Liver (tissue), 3 donors: ENCODE measurements around the gene TMC1.

Source experiments
- CTCF ChIP-seq: fragments of 150-350 bp; IDR thresholded peaks from 2 replicates; pipeline ENCODE4 v1.5.1; 2017; ENCODE audit warnings: improper control_type of control experiment, low read depth, low read length; ENCODE audit not compliant: missing input control
- EGR1 ChIP-seq, 2 donors: IDR thresholded peaks; 2 replicates each; pipeline ENCODE4 v1.6.1; 2016 to 2018; ENCODE audit warnings: antibody characterized with exemption in 2 of 2, low read depth in 2 of 2
- FOXA1 ChIP-seq: IDR thresholded peaks from 2 replicates; pipeline ENCODE4 v1.6.1; 2016; ENCODE audit warnings: antibody characterized with exemption
- FOXA2 ChIP-seq: IDR thresholded peaks from 2 replicates; pipeline ENCODE4 v1.6.1; 2016; ENCODE audit warnings: antibody characterized with exemption
- GABPA ChIP-seq, 2 donors: IDR thresholded peaks in 1 of 2; conservative IDR thresholded peaks in 1 of 2; 2 replicates each; pipeline ENCODE4 v1.6.1; 2016; ENCODE audit warnings: antibody characterized with exemption in 2 of 2, mild to moderate bottlenecking in 1 of 2, moderate library complexity in 1 of 2
- JUND ChIP-seq, 2 donors: IDR thresholded peaks; 2 replicates each; pipeline ENCODE4 v1.6.1; 2016; ENCODE audit warnings: antibody characterized with exemption in 2 of 2
- MAX ChIP-seq: IDR thresholded peaks from 2 replicates; pipeline ENCODE4 v1.6.1; 2016; ENCODE audit warnings: antibody characterized with exemption
- RAD21 ChIP-seq, 2 donors: IDR thresholded peaks; 2 replicates each; pipeline ENCODE4 v1.6.1; 2016; ENCODE audit warnings: antibody characterized with exemption in 2 of 2, mild to moderate bottlenecking in 2 of 2
- REST ChIP-seq: IDR thresholded peaks from 2 replicates; pipeline ENCODE4 v1.6.1; 2016; ENCODE audit warnings: antibody characterized with exemption, mild to moderate bottlenecking
- SP1 ChIP-seq: IDR thresholded peaks from 2 replicates; pipeline ENCODE4 v1.6.1; 2018; ENCODE audit warnings: antibody characterized with exemption, mild to moderate bottlenecking
- TAF1 ChIP-seq: conservative IDR thresholded peaks from 2 replicates; pipeline ENCODE4 v1.6.1; 2016; ENCODE audit warnings: antibody characterized with exemption, mild to moderate bottlenecking
- YY1 ChIP-seq: IDR thresholded peaks from 2 replicates; pipeline ENCODE4 v1.6.1; 2016; ENCODE audit warnings: antibody characterized with exemption, mild to moderate bottlenecking
- ZBTB33 ChIP-seq: IDR thresholded peaks from 2 replicates; pipeline ENCODE4 v1.6.1; 2016; ENCODE audit warnings: antibody characterized with exemption
- donor health status: healthy.
- donor health status: healthy.

GRCh38 chr9:72597601-72598000, 76.2 kb downstream of the TMC1 start:
- TF ChIP-seq CTCF = no peak
- no peak for TF ChIP-seq MAX
- no peak for TF ChIP-seq REST
- TF ChIP-seq YY1 = no peak
- TF ChIP-seq RAD21 (IDR thresholded peaks at IDR 0.05) = no peak
- no peak for TF ChIP-seq TAF1
- no peak for TF ChIP-seq ZBTB33
- no peak for TF ChIP-seq FOXA1
- TF ChIP-seq SP1 = no peak
- no peak for TF ChIP-seq FOXA2
- no peak for TF ChIP-seq EGR1 (IDR thresholded peaks at IDR 0.05; ENCODE audit: low read depth in 2 of 2)
- no peak for TF ChIP-seq GABPA (IDR thresholded peaks at IDR 0.05 in 1 of 2, conservative IDR thresholded peaks at IDR 0.05 in 1 of 2)
- TF ChIP-seq JUND (IDR thresholded peaks at IDR 0.05) = no peak
